GM12875 (cell line): ENCODE results near the gene RABGEF1.

Experiments used
- H3K4me3 ChIP-seq: one replicate; pipeline ENCODE4 v1.5.1; 2011; ENCODE audit warnings: low read depth, low read length, control low read depth
- CTCF ChIP-seq: IDR thresholded peaks from 2 replicates; pipeline ENCODE4 v1.5.1; 2011; ENCODE audit warnings: low read depth, mild to moderate bottlenecking, control low read depth, inconsistent platforms, low read length, moderate library complexity, borderline replicate concordance; ENCODE audit not compliant: insufficient read depth

Gene RABGEF1

DNA sequence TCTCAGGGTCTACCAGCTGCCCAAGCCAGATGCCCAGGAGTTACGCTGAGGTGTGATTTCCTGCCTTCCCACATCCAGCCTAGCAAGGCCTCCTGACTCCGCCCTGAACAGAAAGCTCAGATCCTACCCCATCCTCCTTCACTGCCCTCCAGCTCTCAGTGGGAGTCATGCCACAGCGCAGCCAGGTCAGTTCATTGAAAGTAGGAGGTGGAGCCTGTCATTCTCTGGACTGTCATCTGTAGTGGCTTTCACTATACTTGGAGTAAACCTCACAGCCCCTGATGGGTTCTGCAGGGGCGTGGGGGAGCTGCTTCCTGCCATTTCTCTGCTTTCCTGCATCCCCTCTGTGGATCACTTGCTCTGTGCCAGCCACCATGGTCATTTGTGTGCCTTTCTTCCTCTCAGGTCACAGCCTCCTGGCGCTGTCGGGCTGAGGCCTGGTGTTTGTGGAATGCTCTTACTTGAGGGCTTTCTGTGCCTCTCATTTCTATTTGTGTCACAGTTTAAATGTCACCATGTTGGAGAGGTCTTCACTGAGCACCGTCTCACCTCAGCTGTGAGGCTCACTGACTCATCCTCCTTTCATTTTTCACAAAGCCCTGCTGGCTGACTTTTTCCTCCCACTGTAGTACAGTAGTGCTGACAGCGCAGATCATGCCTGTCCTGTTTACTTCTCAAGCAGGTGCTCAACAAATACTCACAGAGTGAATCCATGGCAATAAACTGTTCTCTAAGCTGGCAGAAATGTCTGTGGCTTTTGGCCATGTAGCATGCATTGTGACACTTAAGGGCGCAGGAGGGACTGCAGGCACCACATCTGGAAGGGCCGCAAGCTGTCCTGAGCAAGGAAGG is 119.5 kb downstream of the RABGEF1 start:
- no peak overlapping the region for H3K4me3 ChIP-seq
- no peak for TF ChIP-seq CTCF

DNA sequence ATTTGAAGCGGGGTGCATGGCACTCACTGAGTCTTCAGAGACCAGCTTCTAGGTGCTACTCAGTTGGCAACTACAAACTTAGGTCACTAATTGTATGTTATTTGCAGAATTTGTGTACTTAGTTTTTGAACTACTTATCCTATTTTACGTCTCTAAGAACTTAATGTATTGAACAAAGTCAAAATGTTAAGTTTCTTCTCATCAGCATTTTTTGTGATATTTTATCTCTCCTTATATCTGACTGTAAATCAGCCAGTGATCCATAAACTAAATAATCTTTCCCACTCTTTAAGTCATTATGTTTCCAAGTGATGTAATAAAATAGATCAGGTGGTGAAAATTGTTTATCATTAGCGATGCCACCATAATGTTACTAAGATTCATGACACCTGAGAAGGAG is 120.2 kb downstream of the RABGEF1 start:
- no peak overlapping the region for H3K4me3 ChIP-seq
- TF ChIP-seq CTCF, result no peak
